Gastrocnemius medialis (tissue), 4 donors: ENCODE results near the gene ENGASE.

ENCODE experiments used
- CTCF ChIP-seq, 5 experiments: fragments of 450-650 bp in 3 of 5; fragments of 200-600 bp in 2 of 5; sonication (generic) in 2 of 5; IDR thresholded peaks in 4 of 5; conservative IDR thresholded peaks in 1 of 5; 1 replicate in 4 of 5; 2 replicates in 1 of 5; pipeline ENCODE4 v1.5.1; 2016 to 2019; ENCODE audit warnings: antibody characterized with exemption in 5 of 5, mild to moderate bottlenecking in 3 of 5, moderate library complexity in 3 of 5
- POLR2A ChIP-seq, 2 donors: fragments of 450-650 bp; IDR thresholded peaks; one replicate each; pipeline ENCODE4 v1.6.1; 2017; ENCODE audit warnings: antibody characterized with exemption in 2 of 2, mild to moderate bottlenecking in 2 of 2, moderate library complexity in 2 of 2

- TF ChIP-seq POLR2A (IDR thresholded peaks at IDR 0.05) (no peak), CTCF (IDR thresholded peaks at IDR 0.05 in 4 of 5, conservative IDR thresholded peaks at IDR 0.05 in 1 of 5) (no peak)
Measured at GRCh38 chr17:79047923-79048825, 26.4 kb upstream of the ENGASE start.
